SK-N-SH (cell line): Measurements from ENCODE around the gene SQOR.
"Not testable (repeated sequence)": the region's sequence is repeated elsewhere in the genome, so short reads cannot be mapped to it uniquely, and the experiment has no call there.

Source experiments
- CHD2 ChIP-seq: fragments of 150-350 bp; IDR thresholded peaks from 2 replicates; pipeline ENCODE4 v1.6.1; 2018; ENCODE audit warnings: low read length; ENCODE audit not compliant: partially characterized antibody
- FOXJ3 ChIP-seq: sonication (generic); formaldehyde crosslinking; IDR thresholded peaks from 2 replicates; pipeline ENCODE4 v1.5.1; 2020; ENCODE audit warnings: mild to moderate bottlenecking, missing genetic modification reagents
- POLR2AphosphoS5 ChIP-seq: IDR thresholded peaks from 2 replicates; pipeline ENCODE4 v1.6.1; 2012; ENCODE audit warnings: low read depth, low read length

- not testable (repeated sequence) for TF ChIP-seq FOXJ3 (CRISPR knock-in tag); POLR2AphosphoS5; CHD2
Measured at GRCh38 chr15:45650007-45650406, 15.2 kb downstream of the SQOR start.
